HG03280 (cell line): ENCODE data around the gene UBE3A.
"Not testable (repeated sequence)": the region's sequence is repeated elsewhere in the genome, so short reads cannot be mapped to it uniquely, and the experiment has no call there.

Experiments
- ATAC-seq: cut with Tn5 transposase; IDR thresholded peaks from one replicate; pipeline ENCODE4 v1.9.1; 2021; ENCODE audit warnings: mild to moderate bottlenecking, moderate library complexity; ENCODE audit not compliant: unreplicated experiment

The UBE3A gene

GRCh38 chr15:25439369-25439836 is 579 bp upstream of the UBE3A start:
- ATAC-seq = peak; percentile 1

GRCh38 chr15:25437777-25438600 is 835 bp downstream of the UBE3A start:
- ATAC-seq = peak; percentile 39

GRCh38 chr15:25436707-25437106 is 2.1 kb downstream of the UBE3A start:
- ATAC-seq = no peak

GRCh38 chr15:25435474-25436243 is 3.2 kb downstream of the UBE3A start:
- no peak for ATAC-seq

- ATAC-seq = no peak
Observed at GRCh38 chr15:25433118-25433865, 5.5 kb downstream of the UBE3A start.

GRCh38 chr15:25431836-25432561 is 6.8 kb downstream of the UBE3A start:
- no peak for ATAC-seq

GRCh38 chr15:25427861-25428260 is 11.0 kb downstream of the UBE3A start:
- no peak for ATAC-seq

- no peak for ATAC-seq
Observed at GRCh38 chr15:25426896-25427610, 11.8 kb downstream of the UBE3A start.

- ATAC-seq = no peak
Observed at GRCh38 chr15:25424073-25424472, 14.8 kb downstream of the UBE3A start.

GRCh38 chr15:25422021-25422420 is 16.8 kb downstream of the UBE3A start:
- ATAC-seq = no peak

GRCh38 chr15:25418202-25418601 is 20.6 kb downstream of the UBE3A start:
- ATAC-seq = no peak

- ATAC-seq = no peak
Observed at GRCh38 chr15:25417604-25418003, 21.2 kb downstream of the UBE3A start.

GRCh38 chr15:25416693-25417092 is 22.1 kb downstream of the UBE3A start:
- ATAC-seq = no peak

GRCh38 chr15:25415707-25416106 is 23.1 kb downstream of the UBE3A start:
- no peak for ATAC-seq

- no peak for ATAC-seq
Observed at GRCh38 chr15:25415217-25415616, 23.6 kb downstream of the UBE3A start.

- ATAC-seq = no peak
Observed at GRCh38 chr15:25410649-25411048, 28.2 kb downstream of the UBE3A start.

- ATAC-seq = not testable (repeated sequence)
Observed at GRCh38 chr15:25409731-25410130, 29.1 kb downstream of the UBE3A start.

- ATAC-seq = no peak
Observed at GRCh38 chr15:25408929-25409328, 29.9 kb downstream of the UBE3A start.

- no peak for ATAC-seq
Observed at GRCh38 chr15:25408428-25408827, 30.4 kb downstream of the UBE3A start.

- ATAC-seq = no peak
Observed at GRCh38 chr15:25407950-25408349, 30.9 kb downstream of the UBE3A start.
